Right renal cortex interstitium (tissue), 3 donors: Measurements from ENCODE around the gene LRRC43. TPM values are rescaled to one million over a fixed set of nuclear protein-coding genes. Genes with fewer than 3 reads are reported as not detected.

Source experiments
- DNase-seq, 3 donors: peaks; one replicate each; pipeline ENCODE4 v3.0.0-alpha.2; 2013; ENCODE audit warnings: low read depth in 3 of 3, low spot score in 2 of 3
- polyA plus RNA-seq, 3 donors: library from polyadenylated mRNA; unstranded; fragments of 120-200 nt; gene quantifications; one replicate each; pipeline ENCODE4 v1.2.1, GENCODE V29; 2013; ENCODE audit not compliant: insufficient read length in 3 of 3

The LRRC43 gene, protein sequence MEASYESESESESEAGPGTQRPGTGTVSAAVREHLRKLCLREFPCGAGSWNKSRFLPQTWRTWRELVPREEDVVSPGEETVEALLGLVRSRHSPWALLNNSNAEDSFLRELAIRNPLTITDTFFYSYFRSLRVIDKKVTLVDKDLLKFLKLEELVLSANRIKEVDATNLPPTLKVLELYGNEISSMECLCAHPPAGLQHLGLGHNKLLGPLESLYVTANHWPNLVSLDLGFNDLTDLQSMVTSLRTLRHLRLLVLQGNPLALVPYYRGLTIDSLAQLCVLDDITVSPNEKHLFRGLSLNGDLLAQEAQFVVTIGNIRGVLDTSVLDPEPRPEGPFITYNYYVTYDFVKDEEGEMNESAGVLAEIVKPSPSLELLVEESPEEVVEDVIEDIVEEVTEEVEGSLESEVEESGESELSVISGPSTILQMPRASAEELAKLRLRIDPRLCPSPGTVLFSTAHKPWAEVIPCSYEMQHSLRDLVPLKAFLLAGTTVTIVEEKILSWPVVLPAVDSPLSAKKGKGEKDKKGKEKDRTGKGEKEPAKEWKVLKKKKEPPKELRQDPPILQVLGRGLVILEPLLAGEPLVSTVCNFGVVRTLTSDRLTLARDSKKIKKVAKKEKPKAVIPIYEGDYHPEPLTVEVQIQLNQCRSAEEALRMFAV
- polyA plus RNA-seq = 1 to 10 TPM; 3.7 to 4.5 (median 4.4) TPM

DNA sequence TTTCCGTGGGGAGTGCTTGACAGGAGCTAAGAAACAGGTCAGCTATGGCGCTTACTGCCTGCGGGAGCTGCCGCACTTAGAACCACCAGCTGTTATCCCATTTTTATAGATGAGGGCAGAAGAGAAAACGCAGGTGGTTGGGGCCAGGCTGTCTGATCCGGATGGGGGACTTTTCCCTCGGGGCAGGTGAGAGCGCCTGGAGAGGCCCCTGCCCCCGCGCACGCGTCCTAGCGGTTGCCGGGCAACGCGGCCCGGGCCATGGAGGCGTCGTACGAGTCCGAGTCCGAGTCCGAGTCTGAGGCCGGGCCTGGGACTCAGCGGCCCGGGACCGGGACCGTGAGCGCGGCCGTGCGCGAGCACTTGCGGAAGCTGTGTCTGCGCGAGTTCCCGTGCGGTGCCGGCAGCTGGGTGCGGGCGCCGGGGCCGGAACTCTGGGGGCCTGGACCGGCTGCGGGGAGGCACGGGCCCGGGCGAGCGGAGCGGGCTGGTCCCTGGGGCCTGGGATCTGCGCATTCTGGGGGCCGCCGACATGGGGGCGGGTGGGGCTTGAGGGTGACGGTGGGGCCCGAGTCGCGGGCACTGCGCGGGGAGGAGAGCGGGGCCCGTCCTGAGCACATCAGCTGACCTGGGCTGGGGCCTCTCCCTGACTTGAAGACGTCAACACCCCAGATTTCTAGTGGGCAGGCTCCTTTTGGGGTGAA is at the start of gene LRRC43:
TSS of gene LRRC43 (plus strand) at position 237 of the 701 bp plus-strand sequence. CDS start at position 259, 22 bp downstream.
- DNase-seq = no peak

DNA sequence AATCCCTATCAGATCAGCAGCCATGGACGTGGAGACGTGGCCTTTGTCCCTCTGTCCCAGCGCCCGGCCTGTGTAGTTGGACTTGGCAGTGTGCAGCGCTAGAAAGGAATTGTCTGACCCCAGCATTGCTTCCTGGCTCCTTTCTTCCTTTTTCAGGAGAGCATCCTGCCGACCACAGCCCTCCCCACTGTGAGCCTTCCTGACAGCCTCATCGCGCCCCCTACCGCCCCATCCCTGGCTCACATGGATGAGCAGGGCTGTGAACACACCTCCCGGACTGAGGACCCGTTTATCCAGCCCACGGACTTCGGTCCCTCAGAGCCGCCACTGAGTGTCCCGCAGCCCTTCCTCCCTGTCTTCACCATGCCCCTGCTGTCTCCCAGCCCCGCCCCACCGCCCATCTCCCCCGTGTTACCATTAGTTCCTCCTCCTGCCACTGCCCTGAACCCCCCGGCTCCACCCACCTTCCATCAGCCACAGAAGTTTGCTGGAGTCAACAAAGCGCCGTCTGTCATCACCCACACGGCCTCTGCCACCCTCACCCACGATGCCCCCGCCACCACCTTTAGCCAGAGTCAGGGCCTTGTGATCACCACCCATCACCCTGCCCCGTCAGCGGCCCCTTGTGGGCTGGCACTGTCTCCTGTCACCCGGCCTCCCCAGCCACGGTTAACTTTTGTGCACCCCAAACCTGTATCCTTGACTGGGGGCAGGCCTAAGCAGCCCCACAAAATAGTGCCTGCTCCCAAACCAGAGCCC is 49.6 kb upstream of the LRRC43 start:
- DNase-seq = no peak

DNA sequence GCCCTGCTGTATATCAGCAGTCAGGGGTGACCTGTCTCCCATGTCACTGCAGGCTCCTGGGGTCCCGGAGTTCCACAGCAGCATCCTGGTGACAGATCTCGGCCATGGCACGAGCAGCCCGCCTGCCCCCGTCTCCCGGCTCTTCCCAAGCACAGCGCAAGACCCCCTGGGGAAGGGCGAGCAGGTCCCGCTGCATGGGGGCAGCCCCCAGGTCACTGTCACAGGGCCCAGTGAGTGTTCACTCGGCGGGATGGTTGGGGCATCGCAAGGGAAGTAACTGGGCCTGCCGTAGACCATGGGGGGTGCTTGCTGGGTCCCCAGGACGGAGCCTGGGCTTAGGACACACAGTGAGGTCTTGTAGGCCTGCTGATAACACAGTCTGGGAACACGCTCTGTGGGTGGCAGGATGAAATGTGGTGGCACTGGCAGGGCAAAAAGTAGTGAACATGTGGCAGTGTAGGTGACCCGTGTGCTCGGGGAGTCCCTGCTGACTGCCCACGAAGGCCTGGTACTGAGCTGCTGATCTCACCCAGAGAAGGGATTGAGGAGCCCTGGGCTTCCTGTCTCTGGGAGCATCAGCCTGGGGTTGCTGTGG is 47.4 kb upstream of the LRRC43 start:
- DNase-seq = no peak

DNA sequence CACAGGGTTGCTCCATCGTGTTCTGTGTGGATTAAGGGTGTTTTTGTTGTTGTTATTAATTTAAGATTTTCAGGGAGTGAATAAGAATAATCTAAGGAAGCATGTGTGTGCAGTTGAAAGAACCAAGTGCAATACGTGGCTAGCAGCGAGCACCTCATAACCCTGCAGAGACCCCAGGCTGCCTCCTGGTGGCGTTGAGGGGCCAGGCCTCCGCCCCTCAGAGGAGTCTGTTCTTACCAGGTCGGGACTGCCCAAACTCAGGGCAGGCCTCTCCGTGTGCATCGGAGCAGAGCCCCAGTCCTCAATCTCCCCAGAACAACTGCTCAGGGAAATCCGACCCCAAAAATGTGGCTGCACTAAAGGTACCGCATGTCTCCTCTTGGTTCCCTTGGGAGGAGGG is 45.7 kb upstream of the LRRC43 start:
- DNase-seq = no peak

DNA sequence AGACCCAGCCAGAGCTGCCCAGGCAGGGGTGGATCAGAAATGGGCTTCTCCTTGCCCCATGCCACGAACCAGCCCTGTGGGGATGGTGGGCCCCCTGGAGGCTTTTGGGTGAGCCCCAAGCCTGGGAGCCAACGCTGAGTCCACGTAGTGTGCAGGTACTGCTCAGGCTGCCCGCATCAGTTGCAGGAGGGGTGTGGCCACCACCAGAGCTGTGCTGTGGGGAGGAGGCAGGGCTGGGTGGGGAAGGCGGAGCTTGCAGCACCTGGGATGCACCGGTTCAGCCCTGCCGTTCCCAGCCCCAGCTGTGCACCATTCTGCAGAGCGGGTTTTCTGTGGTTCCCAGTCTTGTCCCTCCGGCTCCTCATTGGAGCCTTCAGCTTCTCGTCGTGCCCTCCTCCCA is 45.2 kb upstream of the LRRC43 start:
- DNase-seq = peak in 1 of 3 donors; percentile 12

DNA sequence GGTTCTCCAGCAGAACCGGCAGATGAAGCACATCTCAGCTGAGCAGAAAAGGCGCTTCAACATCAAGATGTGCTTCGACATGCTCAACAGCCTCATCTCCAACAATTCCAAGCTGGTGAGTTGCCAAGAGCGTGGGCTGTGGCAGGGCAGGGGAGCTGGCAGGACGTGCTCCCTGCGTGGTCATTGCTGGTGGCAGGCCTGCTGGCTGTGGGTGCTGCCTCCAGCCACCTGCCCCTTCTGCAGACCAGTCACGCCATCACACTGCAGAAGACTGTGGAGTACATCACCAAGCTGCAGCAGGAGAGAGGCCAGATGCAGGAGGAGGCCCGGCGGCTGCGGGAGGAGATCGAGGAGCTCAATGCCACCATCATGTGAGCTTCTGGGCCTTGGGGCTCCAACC is 44.7 kb upstream of the LRRC43 start:
- DNase-seq = no peak

DNA sequence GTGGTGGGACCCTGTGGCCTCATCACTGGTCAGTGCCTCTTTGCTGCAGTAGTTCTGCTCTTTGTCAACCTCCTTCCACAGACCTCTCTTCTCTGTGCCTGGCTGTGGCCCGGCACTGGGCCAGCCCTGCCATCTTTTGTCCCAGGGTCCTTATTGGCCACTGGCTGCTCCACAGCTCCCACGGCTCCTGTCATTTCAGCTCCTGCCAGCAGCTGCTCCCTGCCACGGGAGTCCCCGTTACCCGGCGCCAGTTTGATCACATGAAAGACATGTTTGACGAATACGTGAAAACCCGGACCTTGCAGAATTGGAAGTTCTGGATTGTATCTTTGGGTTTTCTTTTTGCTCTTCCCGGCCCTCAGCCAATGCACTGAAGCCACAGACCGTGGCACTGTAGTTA is 44.3 kb upstream of the LRRC43 start:
- DNase-seq = no peak

DNA sequence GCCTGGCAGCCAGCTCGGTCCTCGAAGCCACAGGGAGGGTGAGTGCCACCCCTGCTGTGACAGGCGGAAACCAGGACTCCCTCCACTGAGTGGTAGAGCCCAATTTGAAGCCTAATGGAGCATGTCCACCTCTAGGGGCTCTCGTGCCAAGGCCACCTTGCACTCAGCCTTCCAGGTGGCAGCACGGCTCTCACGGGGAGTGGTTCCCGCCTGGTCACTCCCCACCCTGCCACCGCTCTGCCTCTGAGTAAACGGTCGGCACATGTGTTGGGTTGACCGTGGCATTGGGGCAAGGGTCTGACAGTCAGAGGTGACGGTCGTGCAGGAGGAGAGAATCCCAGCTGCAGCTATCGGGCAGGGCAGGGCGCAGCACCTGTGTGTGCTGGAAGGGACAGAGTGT is 43.7 kb upstream of the LRRC43 start:
- DNase-seq = no peak

DNA sequence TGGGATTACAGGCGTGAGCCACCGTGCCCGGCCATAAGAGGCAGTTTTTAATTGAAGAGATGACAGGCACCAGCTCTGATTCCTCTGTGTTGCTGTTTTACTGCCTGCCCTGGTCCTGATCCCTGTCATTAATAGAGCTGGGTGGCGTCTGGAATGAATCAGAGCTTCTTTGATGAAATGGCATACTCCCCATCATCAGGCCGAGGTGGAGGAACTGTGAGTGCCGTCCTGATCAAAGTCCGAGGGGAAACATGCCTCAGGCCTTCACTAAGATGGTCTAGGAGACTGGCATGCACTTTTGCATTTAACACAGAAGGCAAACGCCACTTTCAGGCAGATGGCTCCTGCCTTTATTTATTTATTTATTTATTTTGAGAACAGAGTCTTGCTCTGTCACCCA is 43.0 kb upstream of the LRRC43 start:
- DNase-seq = no peak

DNA sequence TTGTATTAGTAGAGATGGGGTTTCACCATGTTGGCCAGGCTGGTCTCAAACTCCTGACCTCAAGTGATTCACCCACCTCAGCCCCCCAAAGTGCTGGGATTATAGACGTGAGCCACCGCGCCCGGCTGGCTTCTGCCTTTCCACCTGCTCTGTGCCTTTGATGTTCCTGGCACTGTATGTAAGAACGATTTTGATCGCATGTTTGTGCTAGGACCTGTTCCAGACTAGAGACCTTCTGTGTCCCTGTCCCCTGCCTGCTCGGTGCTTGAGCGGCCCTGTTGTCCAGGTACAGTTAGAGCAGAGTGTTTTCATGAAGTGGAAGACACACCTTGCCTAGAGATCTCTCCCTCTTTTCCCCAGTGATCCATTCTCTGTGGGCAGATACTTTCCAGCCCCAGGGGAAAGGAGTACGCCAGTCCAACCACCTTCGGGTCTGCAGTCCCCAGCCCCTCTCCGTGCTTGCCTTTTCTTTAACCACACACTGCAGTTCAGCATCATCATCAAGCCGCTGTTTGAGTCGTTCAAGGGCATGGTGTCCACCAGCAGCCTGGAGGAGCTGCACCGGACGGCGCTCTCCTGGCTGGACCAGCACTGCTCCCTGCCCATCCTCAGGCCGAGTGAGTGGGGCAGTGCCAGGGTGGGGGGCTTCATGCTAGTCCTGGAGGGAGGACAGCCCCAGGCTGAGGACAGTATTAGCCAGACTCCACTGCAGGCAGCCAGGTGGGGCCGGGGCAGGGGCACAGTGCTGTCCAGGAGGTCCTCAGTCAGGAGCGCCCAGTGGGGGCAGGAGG is 42.3 kb upstream of the LRRC43 start:
- DNase-seq = no peak

DNA sequence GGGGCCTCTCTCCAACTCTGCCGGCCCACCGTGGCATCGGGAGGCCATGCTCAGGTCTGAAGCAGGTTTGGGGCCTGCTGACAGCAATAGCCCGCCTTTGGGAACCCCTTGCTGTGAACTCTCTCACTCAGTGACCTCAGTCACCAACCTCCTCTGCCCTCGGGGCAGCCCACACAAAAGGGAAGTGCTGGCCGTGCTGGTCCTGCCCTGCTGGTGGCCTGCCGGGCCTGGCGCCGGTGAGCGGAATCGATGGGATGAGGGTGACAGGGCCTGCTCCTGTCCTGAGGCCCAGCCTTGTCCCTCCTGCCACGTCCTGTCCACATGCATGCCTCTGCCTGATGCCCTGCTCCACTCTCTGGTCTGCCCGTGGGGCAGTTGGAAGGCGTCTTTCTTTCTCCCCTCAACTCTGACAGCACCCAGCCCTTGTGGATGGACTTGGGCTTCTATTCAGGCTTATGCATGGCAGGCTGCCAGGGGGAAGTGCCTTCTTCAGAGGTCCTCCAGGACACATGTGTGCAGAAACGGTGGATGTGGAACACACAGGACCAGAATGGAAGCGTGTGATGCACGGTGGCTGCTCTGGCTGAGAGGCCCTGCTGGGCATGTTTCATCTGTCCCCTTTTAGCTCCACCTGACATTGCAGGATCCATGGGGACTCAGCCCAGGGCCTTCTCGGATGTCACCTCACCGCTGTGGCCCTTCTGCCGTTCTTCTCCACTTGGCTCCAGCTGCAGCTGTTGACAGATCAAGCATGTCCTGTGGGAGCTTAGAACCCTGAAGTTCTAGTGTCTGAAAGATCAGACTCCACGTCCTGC is 40.8 kb upstream of the LRRC43 start:
- no peak for DNase-seq

DNA sequence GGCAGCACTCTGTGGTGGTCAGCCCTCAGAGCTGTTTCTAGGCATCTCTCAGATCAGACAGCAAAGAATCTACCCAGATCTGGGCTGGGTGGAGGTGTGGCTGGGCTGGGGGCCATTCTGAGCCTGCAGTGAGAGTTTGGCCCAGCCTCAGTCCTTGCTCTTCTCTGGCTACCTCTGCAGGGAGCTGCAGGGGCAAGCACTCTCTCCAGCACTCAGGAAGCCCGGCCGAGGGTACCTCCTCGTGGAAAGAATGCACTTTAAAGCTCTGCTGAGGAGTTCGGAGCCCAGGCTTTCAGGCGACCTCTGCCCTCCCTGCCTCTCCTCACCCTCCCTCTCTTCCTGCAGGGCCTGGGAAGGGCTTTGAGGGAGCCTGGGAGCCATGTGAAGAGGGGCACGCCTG is 40.1 kb upstream of the LRRC43 start:
- no peak for DNase-seq

DNA sequence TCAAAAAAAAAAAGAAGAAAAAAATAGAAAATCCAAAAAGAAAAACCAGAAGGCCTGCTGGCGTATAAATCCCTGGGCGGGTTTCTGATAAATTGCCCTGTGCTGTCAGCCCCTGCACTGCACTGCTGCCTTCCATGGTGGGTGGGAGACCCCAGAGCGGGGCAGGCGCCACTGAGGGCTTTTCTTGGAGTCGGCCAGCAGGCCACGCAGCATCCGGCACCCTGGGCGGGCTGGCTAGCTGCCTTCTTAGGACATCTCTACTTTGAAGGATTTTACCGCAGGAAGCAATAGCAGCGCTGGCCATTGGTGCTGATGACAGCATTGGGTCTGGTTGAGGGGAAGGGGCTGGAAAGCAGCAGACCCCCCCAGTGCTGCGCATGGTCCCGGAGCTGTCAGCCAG is 38.0 kb upstream of the LRRC43 start:
- DNase-seq = no peak

DNA sequence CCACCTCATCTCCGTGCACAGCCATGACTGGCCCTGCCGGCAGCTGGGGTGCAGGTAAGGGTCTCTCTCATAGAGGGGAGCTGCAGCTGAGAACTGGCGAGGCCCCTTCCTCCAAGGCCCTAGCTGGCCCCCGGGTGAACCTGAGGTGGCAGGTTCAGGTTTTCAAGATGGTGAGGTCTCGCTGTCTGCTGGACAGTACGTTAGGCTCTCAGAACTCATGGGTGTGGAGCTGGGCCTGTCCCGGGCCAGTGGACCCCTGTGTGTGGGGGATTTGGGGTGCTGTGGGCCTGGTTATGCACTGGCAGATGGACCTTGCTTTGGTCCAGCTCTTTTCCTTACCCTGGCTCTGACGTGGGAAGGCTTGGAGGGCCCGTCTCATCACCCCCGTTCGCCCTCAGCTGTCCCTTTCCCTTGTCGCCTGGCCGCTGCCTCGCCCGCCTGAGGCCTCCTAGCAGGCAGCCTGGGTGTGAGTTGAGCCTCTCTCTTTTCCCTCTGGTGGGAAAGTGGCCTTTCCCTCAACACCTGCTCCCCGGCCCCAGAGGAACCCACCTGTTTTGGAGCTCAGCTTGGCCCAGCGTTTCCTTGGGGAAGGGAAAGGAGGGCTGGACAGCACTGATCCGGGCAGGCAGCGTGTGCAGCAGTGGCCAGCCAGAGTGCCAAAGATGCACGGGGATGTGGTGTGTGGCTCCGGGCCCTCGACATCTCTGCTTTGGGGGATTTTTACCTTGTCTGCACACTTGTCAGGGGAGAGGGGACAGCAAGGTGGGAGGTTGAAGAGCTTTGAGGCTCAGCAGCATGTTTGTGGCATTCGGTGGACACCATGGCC is 37.2 kb upstream of the LRRC43 start:
- no peak for DNase-seq

DNA sequence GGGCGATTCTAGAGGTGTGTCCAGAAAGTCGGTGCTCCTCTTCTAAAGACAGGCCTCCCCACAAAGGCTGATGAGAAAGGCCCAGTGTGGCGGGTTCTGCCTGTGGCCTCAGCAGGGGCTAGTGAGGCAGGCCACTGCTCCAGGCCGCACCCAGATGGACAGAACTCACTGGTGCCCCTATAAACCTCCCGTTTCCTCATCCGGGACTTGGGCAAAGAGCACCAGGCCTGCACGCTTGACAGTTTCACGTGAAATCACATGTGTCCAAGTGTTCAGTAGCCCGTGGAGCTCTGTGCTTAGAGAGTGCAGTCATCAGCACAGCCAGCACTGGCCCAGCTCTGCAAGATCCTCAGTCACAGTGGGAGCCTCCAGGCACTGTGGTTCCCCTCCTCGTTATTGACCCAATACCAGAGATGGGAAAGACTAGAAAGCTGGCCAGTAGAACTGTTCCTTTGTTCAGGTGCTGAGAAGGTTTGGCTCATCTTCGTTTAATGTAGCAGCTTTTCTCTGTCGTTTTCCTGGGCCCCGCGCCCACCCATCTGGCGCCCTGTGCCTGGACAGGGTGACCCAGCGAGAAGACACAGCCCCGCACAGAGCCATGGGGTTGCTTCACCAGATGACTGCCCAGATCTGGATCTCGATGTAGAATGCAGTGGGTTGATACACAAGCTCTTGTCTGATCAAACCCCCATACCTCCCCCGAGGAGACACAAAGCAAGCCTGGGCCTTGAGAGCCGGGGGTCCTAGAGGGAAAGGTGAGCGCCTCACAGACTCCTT is 35.2 kb upstream of the LRRC43 start:
- no peak for DNase-seq

DNA sequence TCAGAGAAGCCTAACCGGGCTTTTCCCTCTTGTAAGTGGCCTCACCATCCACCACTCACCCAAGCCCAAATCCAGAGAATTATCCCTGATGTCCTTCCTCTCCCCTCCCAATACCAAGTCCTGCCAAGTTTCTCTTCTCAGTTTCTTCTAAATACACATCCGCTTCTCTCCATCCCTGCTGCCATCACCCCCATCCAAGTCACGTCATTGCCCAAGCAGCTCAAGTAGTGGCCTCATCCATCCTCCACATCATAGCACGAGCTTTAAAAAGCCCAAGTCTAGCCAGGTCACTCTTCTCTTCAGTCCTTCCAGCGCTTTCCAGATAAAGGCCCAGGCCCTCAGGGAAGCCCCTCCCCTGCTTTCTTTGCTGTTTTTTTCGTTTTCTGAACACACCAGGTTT is 34.3 kb upstream of the LRRC43 start:
- DNase-seq = no peak

DNA sequence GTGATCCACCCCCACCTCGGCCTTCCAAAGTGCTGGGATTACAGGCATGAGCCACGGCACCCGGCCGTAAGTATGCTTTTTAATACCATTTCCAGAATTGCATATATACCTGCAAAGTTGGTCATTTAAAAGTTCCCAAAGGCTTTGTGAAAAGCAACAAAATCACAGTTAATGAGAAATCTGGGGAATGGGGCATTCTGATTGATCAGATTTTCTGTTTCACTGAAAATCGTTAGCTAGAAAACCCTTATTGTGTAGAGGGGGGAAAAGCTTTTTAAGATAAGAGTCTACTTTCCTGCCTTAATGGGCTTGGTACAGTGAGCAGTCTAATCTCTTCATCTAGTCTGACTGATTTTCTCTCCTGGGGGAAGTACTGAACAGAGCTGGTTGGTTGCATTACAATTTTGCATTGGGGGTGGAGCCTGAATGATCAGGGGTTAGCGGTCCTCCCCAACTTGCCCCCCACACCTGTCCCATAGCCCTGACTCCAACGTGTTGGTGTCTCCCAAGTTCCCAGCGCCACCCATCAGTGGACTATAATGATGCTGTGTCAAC is 32.7 kb upstream of the LRRC43 start:
- no peak for DNase-seq
